Loucy (cell line): ENCODE data around the gene SLC12A4.

Source experiments
- H2AFZ ChIP-seq: fragments of 200-600 bp; sonication (generic); 2 replicates; pipeline ENCODE4 v1.6.0; 2016; ENCODE audit warnings: antibody characterized with exemption, mild to moderate bottlenecking, low read length, moderate library complexity
- H3F3A ChIP-seq: fragments of 200-600 bp; 2 replicates; pipeline ENCODE4 v1.6.0; 2016; ENCODE audit warnings: antibody characterized with exemption, low read depth, mild to moderate bottlenecking
- H3K27me3 ChIP-seq: fragments of 200-600 bp; sonication (generic); 2 replicates; pipeline ENCODE4 v1.6.1; 2014; ENCODE audit warnings: low read length, mild to moderate bottlenecking; ENCODE audit not compliant: insufficient read depth, poor library complexity, severe bottlenecking
- H3K36me3 ChIP-seq: fragments of 200-600 bp; sonication (generic); 2 replicates; pipeline ENCODE4 v1.6.1; 2016; ENCODE audit warnings: low read length; ENCODE audit not compliant: insufficient read depth
- H3K4me1 ChIP-seq: fragments of 200-600 bp; sonication (generic); 2 replicates; pipeline ENCODE4 v1.5.1; 2014; ENCODE audit warnings: low read length, mild to moderate bottlenecking; ENCODE audit not compliant: insufficient read depth, poor library complexity, severe bottlenecking
- H3K4me2 ChIP-seq: fragments of 200-600 bp; sonication (generic); 2 replicates; pipeline ENCODE4 v1.6.0; 2014; ENCODE audit warnings: antibody characterized with exemption, low read length, low read depth, mild to moderate bottlenecking; ENCODE audit not compliant: poor library complexity, severe bottlenecking
- H3K4me3 ChIP-seq: fragments of 200-600 bp; sonication (generic); 2 replicates; pipeline ENCODE4 v1.5.1; 2014; ENCODE audit warnings: low read length, mild to moderate bottlenecking, mixed read lengths; ENCODE audit not compliant: poor library complexity, severe bottlenecking
- H3K79me2 ChIP-seq: fragments of 200-600 bp; sonication (generic); 2 replicates; pipeline ENCODE4 v1.6.1; 2014; ENCODE audit warnings: low read length; ENCODE audit not compliant: insufficient read depth
- H3K9ac ChIP-seq: fragments of 200-600 bp; sonication (generic); 2 replicates; pipeline ENCODE4 v1.6.0; 2014; ENCODE audit warnings: mild to moderate bottlenecking, low read depth, low read length, moderate library complexity; ENCODE audit not compliant: poor library complexity, severe bottlenecking
- H3K9me2 ChIP-seq: fragments of 200-600 bp; sonication (generic); replicated peaks from 2 replicates; pipeline ENCODE4 v1.6.1; 2016; ENCODE audit warnings: low read depth, low read length, mixed read lengths
- H3K9me3 ChIP-seq: fragments of 200-600 bp; sonication (generic); 2 replicates; pipeline ENCODE4 v1.6.1; 2014; ENCODE audit warnings: mild to moderate bottlenecking, antibody characterized with exemption, low read length, low read depth; ENCODE audit not compliant: insufficient read depth
- H4K20me1 ChIP-seq: fragments of 200-600 bp; sonication (generic); 2 replicates; pipeline ENCODE4 v1.6.0; 2014; ENCODE audit warnings: antibody characterized with exemption, low read length, mild to moderate bottlenecking; ENCODE audit not compliant: insufficient read depth, poor library complexity, severe bottlenecking
- EZH2phosphoT487 ChIP-seq: fragments of 200-600 bp; IDR thresholded peaks from 2 replicates; pipeline ENCODE4 v1.6.1; 2018; ENCODE audit warnings: antibody characterized with exemption, mild to moderate bottlenecking, moderate library complexity, borderline replicate concordance
- TF ChIP-seq, protein P1 (sequence below): fragments of 200-600 bp; sonication (generic); conservative IDR thresholded peaks from 2 replicates; pipeline ENCODE4 v1.5.1; 2014; ENCODE audit warnings: mild to moderate bottlenecking, antibody characterized with exemption, low read length

SLC12A4 gene

DNA sequence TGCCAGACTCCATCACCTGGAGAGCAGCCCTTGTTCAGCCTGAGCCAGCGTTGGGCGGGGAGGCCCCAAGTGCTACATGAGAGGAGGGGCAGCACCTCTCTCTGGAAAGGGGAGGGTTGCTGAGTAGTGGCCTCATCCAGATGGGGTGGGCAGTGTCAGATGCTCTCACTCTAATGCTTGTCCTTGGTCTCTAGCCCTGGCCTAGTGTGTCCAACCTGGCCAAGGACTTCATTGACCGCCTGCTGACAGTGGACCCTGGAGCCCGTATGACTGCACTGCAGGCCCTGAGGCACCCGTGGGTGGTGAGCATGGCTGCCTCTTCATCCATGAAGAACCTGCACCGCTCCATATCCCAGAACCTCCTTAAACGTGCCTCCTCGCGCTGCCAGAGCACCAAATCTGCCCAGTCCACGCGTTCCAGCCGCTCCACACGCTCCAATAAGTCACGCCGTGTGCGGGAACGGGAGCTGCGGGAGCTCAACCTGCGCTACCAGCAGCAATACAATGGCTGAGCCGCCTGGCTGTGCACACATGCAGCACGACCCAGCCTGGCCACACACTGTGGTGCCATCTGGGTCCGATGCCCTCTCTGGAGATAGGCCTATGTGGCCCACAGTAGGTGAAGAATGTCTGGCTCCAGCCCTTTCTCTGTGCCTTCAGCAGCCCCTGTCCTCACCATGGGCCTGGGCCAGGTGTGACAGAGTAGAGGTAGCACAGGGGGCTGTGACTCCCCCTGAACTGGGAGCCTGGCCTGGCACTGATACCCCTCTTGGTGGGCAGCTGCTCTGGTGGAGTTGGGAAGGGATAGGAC, 41.1 kb downstream of the SLC12A4 start:
- Histone ChIP-seq H3K79me2 (no peaks in the 10 kb centered on the region), H3F3A (no peaks in the 10 kb centered on the region), H4K20me1 (no peaks in the 10 kb centered on the region), H3K36me3 (peaks cover 13% of the 10 kb centered on the region; the same call in 1 of the 2 replicates), H3K4me3 (no peak overlapping the region), H3K4me1 (peaks cover 3% of the 10 kb centered on the region), H3K4me2 (no peak overlapping the region), H3K9me3 (no peaks in the 10 kb centered on the region), H3K9ac (no peak overlapping the region), H2AFZ (no peak overlapping the region), H3K9me2 (no peaks in the 10 kb centered on the region), H3K27me3 (no peaks in the 10 kb centered on the region)
- TF ChIP-seq, protein P1, sequence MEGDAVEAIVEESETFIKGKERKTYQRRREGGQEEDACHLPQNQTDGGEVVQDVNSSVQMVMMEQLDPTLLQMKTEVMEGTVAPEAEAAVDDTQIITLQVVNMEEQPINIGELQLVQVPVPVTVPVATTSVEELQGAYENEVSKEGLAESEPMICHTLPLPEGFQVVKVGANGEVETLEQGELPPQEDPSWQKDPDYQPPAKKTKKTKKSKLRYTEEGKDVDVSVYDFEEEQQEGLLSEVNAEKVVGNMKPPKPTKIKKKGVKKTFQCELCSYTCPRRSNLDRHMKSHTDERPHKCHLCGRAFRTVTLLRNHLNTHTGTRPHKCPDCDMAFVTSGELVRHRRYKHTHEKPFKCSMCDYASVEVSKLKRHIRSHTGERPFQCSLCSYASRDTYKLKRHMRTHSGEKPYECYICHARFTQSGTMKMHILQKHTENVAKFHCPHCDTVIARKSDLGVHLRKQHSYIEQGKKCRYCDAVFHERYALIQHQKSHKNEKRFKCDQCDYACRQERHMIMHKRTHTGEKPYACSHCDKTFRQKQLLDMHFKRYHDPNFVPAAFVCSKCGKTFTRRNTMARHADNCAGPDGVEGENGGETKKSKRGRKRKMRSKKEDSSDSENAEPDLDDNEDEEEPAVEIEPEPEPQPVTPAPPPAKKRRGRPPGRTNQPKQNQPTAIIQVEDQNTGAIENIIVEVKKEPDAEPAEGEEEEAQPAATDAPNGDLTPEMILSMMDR, result no peak
- no peak for TF ChIP-seq EZH2phosphoT487

DNA sequence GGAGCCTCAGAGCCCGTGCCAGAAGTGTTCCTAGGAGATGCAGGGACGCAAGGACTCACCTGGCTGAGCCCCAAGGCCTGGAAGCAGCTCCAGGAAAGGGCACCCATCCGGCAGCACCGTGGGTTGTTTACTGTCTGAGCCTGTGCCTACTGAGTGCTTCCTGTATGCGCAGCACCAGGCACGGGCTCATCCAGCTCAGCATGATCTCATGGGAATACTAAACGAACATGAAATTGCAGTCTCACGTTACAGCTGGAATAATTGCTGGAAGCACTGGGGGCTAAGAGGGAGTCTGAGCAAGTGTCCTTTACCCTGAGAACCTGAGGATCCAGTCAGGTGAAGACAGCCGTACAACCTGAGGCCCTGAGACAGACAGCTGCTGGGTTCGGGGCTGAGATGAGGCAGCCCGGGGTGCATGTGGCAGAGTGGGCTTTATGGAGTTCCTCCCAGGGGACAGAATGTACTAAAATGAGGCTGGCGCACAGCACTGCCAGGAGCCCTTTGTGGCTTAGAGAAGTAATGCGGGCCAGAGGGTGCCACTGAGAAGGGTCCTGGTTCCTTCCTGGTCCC, 42.2 kb downstream of the SLC12A4 start:
- Histone ChIP-seq H3F3A (no peaks in the 10 kb centered on the region), H3K4me2 (no peak overlapping the region), H4K20me1 (no peaks in the 10 kb centered on the region), H3K9me2 (no peaks in the 10 kb centered on the region), H3K4me1 (peaks cover 3% of the 10 kb centered on the region), H3K9me3 (no peaks in the 10 kb centered on the region), H3K4me3 (no peak overlapping the region), H3K79me2 (no peaks in the 10 kb centered on the region), H2AFZ (no peak overlapping the region), H3K27me3 (no peaks in the 10 kb centered on the region), H3K9ac (no peak overlapping the region), H3K36me3 (peaks cover 13% of the 10 kb centered on the region; the same call in 1 of the 2 replicates)
- no peak for TF ChIP-seq EZH2phosphoT487
- TF ChIP-seq, protein P1, result no peak; the same call in 1 of the 2 replicates

DNA sequence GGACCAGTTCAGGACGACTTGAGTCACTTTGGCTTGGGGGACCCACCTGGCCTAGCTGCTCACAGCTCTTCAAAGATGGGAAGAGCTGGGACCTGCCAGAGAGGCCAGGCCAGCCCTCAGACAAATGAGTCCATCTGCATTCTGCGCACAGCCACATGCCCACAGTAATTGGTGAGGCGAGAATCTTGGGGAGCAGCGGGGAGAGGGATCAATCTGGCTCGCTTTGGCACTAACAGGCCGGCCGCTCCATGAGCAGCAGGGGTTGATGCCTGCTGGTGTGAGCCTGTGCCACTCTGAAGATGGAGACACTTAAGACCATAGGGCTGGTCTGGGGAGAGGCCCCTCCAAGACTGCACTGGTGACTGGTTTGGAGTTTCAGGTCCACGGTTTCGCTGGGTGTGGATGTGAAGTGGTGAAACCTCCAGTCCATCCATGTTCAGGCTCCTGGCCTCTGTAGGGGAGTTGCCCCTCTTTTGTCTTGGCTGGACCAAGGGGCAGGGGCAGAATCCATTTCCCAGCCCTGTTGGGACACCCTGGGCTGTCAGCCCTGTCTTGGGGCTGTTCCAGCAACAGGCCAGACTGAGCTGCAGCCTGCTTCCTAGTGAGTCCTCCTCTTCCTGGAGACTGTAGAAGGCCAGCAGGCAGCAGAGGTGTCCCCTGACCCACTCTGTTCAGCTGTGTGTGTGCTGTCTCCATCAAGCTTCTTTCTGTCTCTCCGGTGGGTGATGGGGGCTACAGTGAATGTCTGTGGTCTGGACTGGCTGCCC, 44.1 kb downstream of the SLC12A4 start:
- Histone ChIP-seq H3K4me3 (no peak overlapping the region), H3K9ac (no peak overlapping the region)
- no peak for TF ChIP-seq EZH2phosphoT487
- TF ChIP-seq, protein P1, result no peak

More for the DNA sequence above, 44.1 kb downstream of the SLC12A4 start:
- H3K9me2 ChIP-seq, result no peaks in the 10 kb centered on the region
- H3K36me3 ChIP-seq, result peaks cover 13% of the 10 kb centered on the region; the same call in 1 of the 2 replicates
- H3K27me3 ChIP-seq, result no peaks in the 10 kb centered on the region
- H3K4me1 ChIP-seq, result peaks cover 3% of the 10 kb centered on the region
- H3K9me3 ChIP-seq, result no peaks in the 10 kb centered on the region
- no peaks in the 10 kb centered on the region for H3K79me2 ChIP-seq
- H2AFZ ChIP-seq, result no peak overlapping the region
- no peak overlapping the region for H3K4me2 ChIP-seq
- no peaks in the 10 kb centered on the region for H4K20me1 ChIP-seq
- H3F3A ChIP-seq, result no peaks in the 10 kb centered on the region
